SK-N-SH treated with all-trans-retinoic acid at 6 μM for 48 hours (cell line): ENCODE measurements around the gene LTK.

Experiments
- ARNTL ChIP-seq: fragments of 450-650 bp; formaldehyde crosslinking; IDR thresholded peaks from 2 replicates; pipeline ENCODE4 v1.5.0; 2020; ENCODE audit warnings: low read depth, mild to moderate bottlenecking, moderate library complexity, borderline replicate concordance
- BACH2 ChIP-seq: fragments of 250-450 bp; sonication (Bioruptor Pico); IDR thresholded peaks from 2 replicates; pipeline ENCODE4 v1.9.0; 2021; ENCODE audit warnings: mild to moderate bottlenecking, borderline replicate concordance
- ISL1 ChIP-seq: fragments of 250-450 bp; sonication (Bioruptor Pico); IDR thresholded peaks from 2 replicates; pipeline ENCODE4 v2.1.2; 2022; ENCODE audit warnings: mild to moderate bottlenecking, moderate library complexity
- PPARA ChIP-seq: fragments of 250-450 bp; sonication (Bioruptor Pico); IDR thresholded peaks from 2 replicates; pipeline ENCODE4 v1.5.0; 2020; ENCODE audit warnings: mild to moderate bottlenecking, borderline replicate concordance

DNA sequence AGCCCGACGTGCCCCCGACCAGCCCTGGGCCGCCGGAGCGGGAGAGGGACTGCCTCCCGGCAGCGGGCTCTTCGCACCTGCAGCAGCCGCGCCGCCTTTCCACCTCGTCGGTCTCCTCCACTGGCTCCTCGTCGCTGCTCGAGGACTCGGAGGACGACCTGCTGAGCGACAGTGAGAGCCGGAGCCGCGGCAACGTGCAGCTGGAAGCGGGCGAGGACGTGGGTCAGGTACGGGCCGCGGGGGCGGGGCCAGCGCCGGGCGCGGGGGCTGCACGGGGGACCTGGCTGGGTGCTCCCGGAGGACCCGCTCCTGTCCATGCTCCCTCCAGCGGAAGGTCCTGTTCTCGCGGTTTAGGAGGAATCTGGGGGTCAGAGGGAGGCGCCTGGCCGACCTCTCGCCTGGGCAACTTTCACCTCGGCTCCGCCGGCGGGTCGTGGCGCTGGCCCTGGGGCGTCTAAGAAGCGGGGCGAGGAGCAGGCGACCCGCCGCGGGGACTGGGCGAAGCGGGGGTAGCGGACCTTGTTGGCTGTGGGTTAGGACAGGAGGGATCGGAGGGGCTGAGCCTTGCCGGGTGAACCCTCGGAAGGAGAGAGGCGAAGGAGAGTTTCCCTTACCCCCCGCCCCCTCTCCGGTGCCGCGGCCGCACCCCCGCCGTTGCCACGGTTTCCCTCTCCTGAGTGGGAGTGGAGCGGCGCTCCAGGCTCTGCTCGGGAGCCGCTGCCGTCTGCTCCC lies 19.3 kb downstream of the LTK start:
- TF ChIP-seq PPARA (CRISPR knock-in tag) (no peak), ISL1 (CRISPR knock-in tag) (no peak), BACH2 (no peak), ARNTL (CRISPR knock-in tag) (no peak)
